NK-92 (cell line): Measurements from ENCODE around the gene OR2L5.

Source experiments
- DNase-seq: peaks from one replicate; lab custom pipeline; 2025; ENCODE audit not compliant: unreplicated experiment; lab: John Stamatoyannopoulos, UW

The OR2L5 gene, protein sequence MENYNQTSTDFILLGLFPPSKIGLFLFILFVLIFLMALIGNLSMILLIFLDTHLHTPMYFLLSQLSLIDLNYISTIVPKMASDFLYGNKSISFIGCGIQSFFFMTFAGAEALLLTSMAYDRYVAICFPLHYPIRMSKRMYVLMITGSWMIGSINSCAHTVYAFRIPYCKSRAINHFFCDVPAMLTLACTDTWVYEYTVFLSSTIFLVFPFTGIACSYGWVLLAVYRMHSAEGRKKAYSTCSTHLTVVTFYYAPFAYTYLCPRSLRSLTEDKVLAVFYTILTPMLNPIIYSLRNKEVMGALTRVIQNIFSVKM

DNA sequence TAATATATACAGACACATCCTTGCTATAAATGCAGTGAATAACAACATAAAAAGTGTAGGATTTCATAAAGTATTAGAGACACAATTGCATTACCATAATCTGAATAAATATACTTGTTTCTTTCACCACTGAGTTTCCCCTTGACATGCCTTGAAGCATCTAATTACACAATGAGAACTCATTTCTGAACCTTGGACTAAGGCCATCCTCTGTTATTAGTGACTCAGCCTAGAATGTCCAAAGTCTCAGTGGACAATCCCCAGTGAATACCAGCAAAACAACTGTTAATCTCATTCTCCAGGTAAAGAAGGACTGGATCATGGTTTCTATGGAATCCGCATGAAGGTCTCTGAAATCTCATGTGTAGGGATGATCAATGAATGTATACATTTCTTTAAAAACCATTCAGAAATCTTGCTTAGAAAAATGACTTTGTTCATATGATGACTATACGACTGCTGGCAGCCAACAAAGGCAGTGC, at the start of gene OR2L5:
Gene OR2L5 (plus strand): TSS at position 432 of the 482 bp plus-strand sequence. CDS start 8,288 bp downstream, outside the sequence.
- DNase-seq: no peak

DNA sequence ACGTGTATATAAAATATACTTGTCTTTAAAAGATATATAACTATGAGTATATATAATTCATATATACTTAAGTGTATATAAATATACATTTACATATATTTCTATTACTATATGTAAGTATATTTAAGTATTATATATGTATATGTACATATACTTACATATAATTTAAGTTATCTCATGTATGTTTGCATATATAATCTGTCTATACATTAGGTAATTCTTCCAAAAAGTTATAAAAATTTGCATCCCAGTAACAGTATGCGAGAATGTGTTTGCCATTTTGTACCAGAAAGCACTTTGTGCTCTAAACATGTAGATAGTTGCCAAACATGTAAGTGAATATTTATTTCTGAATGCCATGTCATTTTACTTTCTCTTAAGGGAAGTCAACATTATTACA, 48.5 kb upstream of the OR2L5 start, which contains the start of gene OR2AK2:
Gene OR2AK2 (plus strand): TSS at position 301 of the 400 bp plus-strand sequence. CDS start 144 bp downstream, outside the sequence.
- no peak for DNase-seq

DNA sequence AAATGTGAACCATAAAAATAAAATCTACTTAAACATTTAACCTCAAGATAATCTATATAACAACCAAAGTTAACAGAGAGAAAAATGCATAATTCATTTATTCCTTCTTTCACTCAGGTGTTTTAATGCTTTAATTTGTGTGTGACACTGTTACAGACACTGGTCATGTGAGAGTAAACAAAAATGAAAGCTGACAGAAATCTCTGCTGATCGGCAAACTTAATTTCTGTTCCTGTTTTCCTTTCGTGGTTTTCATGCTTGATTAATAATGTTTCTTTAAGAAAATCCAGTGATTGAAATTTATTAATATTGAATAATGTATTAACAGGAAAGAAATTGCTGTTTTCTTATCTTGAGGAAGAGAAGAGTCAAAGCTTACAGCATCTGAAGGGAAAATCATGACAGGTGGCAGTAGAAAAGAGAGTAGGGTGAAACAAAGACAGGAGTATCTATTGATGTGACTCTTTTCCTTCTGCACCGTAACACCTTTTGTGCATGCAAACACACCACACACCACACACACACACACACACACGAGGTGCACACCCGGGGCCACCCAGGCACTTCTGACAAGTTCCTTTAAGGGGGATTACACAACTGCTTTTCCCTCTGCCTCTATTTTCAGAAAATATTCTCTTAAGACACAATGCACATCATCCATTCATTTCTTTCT, 46.8 kb upstream of the OR2L5 start:
- no peak for DNase-seq

DNA sequence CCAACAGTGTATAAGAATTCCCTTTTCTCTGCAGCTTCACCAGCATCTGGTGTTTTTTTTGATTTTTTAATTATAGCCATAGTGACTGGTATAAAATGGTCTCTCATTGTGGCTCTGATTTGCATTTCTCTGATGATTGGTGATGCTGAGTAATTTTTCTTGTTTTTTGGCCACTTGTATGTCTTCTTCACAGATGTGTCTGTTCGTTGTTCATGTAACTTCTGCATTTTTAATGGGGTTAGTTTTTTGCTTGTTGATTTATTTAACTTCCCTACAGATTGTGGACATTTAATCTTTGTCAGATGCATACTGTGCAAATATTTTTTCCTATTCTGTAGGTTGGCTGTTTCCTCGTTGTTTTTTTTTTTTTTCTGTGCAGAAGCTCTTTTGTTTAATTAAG, 20.5 kb upstream of the OR2L5 start:
- DNase-seq: no peak

DNA sequence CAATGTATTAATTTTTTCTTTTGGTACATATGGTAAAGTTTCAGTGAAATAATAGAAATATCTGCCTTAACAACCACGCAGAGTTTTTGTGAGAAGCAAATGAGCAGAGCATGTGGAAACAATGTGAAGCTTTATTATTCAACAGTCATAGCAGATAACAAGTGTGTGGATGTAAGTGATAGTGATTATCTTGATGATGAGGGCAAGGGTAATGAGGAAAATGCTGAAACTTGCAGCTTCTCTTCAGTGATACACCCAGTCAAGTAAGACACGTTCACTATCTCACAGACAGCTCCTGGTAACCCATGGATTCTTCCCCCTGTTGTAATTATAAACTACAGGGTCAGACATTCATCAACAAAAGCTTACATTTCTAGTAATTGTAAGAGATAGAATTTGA, 14.6 kb upstream of the OR2L5 start:
- no peak for DNase-seq

DNA sequence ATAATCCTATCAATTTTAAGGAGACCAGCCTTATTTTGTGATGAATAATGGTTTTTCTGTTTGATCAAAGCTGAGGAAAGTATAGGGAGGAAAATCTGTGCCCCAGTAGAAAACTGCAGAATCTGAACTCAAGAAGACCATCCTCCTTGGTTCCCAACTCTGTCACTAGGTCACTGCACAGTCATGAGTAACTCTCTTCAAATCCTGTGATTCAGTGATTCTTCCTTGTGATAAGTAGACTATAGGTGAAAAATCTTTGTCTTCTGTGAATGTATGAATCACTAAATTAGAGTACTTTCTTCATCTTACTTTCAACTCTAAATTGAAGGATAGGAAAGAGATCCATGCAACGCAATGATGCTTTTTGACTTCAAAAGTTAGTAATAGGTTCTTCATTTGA, 13.3 kb upstream of the OR2L5 start:
- DNase-seq: no peak

DNA sequence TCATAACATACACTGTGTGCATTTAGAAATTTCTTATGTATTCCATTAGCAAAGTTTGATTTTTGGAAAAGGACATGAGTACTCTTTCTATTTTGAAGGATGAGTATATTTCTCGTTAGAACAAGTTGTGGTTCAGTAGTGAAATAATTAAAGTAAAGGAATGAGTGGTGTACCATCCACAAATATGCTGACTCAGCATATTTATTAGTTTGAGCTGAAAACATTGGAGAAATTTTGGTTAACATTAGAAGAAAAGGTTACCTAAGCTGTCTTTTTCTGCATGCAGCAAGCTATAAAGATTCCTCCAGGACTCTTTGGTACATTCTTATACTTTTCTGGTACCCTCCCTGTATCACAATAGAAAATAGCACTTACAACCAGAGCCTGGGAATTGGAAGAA, 5.7 kb upstream of the OR2L5 start:
- no peak for DNase-seq

DNA sequence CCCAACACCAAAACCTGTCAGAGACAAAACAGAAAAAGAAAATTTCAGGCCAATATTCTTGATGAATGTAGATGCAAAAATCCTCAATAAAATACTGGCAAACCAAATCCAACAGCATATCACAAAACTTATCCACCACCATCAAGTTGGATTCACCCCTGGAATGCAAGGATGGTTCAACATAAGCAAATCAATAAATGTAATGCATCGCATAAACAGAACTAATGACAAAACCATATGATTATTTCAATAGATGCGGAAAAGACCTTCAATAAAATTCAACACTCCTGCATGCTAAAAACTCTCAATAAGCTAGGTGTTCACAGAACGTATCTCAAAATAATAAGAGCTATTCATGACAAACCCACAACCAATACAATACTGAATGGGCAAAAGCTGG, 3.8 kb upstream of the OR2L5 start:
- no peak for DNase-seq

DNA sequence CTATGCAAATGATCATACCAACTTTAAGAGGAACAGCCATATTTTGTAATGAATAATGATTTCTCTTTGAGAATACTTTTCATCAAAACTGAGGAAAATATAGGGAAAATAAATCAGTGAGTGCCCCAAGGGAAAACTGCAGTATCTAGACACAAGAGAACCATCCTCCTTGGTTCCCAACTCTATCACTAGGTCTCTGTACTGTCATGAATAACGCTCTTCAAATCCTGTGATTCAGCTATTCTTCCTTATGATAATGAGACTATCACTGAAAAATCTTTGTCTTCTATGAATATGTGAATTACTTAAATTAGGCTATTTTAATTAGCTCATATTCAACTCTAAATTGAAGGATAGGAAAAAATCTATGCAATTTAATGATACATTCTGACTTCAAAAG, 2.3 kb downstream of the OR2L5 start:
- no peak for DNase-seq

DNA sequence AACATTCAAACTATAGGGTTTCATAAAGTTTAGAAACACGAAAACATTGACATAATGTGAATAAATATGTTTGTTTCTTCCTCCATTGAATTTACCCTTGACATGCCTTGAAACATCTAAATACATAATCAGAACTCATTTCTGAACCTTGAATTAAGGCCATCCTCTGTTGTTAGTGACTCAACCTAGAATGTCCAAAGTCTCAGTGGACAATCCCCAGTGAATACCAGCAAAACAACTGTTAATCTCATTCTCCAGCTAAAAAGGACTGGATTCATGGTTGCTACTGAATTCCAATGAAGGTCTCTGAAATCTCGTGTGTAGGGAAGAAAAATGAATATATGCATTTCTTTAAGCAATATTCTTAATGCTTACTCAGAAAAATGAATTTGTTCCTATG, 16.3 kb downstream of the OR2L5 start, which contains the start of gene OR2L2:
Gene OR2L2 (plus strand): TSS at position 301 of the 400 bp plus-strand sequence. CDS start 8,198 bp downstream, outside the sequence.
- DNase-seq: no peak

DNA sequence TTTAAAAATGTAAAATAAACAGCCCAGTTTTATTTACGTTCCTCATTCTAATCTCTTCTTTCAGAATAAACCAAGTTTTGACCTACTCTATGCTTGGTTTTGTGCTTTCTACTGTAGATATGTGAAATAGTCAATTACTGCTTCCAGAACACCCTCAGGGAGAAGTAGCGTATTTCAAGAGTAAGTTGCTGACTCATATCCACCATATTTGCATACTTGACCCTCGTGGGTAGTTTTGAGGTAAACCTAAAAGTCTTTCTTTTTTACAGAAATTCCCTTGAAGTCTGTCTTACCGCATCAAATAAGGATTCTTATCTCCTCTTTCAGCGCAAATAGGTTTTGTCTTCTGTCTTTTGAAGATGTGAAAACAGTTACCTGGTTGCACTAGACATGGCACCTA, 31.7 kb downstream of the OR2L5 start:
- DNase-seq: no peak

DNA sequence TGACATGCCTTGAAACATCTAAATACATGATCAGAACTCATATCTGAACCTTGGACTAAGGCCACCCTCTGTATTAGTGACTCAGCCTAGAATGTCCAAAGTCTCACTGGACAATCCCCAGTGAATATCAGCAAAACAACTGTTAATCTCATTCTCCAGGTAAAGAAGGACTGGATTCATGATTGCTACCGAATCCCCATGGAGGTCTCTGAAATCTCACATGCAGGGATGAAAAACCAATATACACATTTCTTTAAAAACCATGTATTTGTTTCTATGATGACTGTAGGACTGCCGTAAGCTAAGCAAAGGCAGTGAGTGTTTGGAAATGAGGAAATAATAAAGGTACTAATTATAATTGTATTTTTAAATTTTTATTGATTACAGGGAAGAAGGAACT, 33.1 kb downstream of the OR2L5 start, which contains the start of gene OR2L3:
Gene OR2L3 (plus strand): TSS at position 301 of the 400 bp plus-strand sequence. CDS start 13,846 bp downstream, outside the sequence.
- no peak for DNase-seq

DNA sequence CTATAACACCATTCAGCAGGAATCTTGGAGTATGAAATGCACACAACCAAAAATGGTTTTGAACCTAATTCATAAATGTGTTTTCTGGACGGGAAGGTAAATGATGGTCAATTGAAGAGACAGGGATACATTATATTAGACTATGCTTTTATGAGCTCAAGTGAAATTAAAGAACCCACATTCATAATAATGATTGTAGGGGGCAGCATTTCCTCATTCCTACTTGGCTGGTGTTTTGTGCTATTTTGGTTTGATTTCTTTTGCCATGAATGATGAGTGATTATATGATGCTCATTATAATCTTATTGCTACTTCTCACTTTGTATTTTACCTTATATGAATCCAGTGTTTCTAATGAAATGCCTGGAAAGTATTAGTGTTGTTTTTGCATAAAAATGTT, 33.5 kb downstream of the OR2L5 start:
- no peak for DNase-seq

DNA sequence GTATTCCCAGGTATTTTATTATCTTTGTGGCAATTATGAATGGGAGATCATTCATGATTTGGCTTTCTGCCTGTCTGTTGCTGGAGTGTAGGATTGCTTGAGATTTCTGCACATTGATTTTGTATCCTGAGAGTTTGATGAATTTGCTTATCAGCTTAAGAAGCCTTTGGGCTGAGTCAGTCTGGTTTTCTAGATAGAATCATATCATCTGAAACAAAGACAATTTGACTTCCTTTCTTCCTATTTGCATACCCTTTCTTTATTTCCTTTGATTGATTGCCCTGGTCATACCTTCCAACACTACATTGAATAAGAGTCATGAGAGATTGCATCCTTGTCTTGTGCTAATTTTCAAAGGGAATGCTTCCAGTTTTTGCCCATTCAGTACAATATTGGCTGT, 41.2 kb downstream of the OR2L5 start:
- no peak for DNase-seq

DNA sequence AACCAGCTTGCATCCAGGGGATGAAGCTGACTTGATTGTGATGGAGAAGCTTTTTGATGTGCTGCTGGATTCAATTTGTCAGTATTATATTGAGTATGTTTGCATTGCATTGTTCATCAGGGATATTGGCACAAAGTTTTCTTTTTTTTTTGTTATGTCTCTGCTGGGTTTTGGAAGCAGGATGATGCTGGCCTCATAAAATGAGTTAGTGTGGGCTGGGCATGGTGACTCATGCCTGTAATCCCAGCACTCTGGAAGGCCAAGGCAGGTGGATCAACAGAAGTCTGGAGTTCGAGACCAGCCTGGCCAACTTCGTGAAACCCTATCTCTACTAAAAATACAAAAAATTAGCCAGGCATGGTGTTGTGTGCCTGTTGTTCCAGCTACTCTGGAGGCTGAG, 41.8 kb downstream of the OR2L5 start:
- no peak for DNase-seq

DNA sequence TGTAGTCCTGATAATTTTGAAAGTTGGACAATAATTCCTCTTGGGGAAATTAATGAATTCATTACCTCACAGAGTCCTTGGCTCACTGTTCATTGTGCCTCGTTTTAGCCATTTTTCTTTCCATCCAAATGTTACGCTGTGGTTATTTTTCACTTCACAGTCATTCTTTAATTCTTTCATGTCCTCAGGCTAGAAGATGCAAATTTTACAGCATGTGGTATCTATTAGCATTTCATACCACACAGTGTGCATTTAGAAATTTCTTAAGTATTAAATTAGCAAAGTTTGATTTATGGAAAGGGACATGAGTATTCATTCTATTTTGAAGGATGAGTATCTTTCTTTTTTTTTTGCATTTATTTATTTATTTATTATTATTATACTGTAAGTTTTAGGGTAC, 51.6 kb downstream of the OR2L5 start:
- DNase-seq: no peak

DNA sequence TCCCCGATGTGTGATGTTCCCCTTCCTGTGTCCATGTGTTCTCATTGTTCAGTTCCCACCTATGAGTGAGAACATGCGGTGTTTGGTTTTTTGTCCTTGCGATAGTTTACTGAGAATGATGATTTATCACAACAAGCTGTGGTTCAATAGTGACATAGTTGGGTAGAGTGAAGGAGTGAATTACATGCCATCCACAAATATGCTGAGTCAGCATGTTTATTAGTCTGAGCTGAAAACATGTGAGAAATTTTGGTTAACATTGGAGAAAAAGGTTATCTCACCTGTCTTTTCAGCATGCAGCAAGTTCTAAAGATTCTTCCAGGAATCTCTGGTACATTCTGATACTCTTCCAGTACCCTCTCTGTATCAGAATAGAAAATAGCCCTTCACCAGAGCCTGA, 52.1 kb downstream of the OR2L5 start:
- DNase-seq: no peak
